Trophoblast cell (in vitro differentiated cells and primary cell): Measurements from ENCODE around the gene CD160.

Experiments
- DNase-seq, 2 donors: peaks; one replicate each; pipeline ENCODE4 v3.0.0-alpha.2; 2016
- H2AFZ ChIP-seq: 2 replicates; pipeline ENCODE4 v1.6.1; 2013; ENCODE audit warnings: low read length, moderate library complexity, mild to moderate bottlenecking; ENCODE audit not compliant: insufficient read depth, poor library complexity
- H2AK5ac ChIP-seq: 2 replicates; pipeline ENCODE4 v1.6.1; 2013; ENCODE audit warnings: mild to moderate bottlenecking, low read length
- H2BK120ac ChIP-seq: 2 replicates; pipeline ENCODE4 v1.6.1; 2013; ENCODE audit warnings: low read length, mild to moderate bottlenecking, moderate library complexity; ENCODE audit not compliant: insufficient read depth, poor library complexity
- H2BK12ac ChIP-seq: 2 replicates; pipeline ENCODE4 v1.6.1; 2013; ENCODE audit warnings: mild to moderate bottlenecking, low read length, moderate library complexity
- H2BK5ac ChIP-seq: 2 replicates; pipeline ENCODE4 v1.6.1; 2013; ENCODE audit warnings: low read length, low read depth, moderate library complexity, mild to moderate bottlenecking; ENCODE audit not compliant: poor library complexity
- H3K14ac ChIP-seq: 2 replicates; pipeline ENCODE4 v1.6.1; 2013; ENCODE audit warnings: mild to moderate bottlenecking, low read length
- H3K18ac ChIP-seq: 2 replicates; pipeline ENCODE4 v1.6.1; 2013; ENCODE audit warnings: mild to moderate bottlenecking, low read length
- H3K23ac ChIP-seq: 2 replicates; pipeline ENCODE4 v1.6.1; 2013; ENCODE audit warnings: low read length
- H3K27ac ChIP-seq: 2 replicates; pipeline ENCODE4 v1.5.1; 2013; ENCODE audit warnings: low read depth, mild to moderate bottlenecking, inconsistent platforms, low read length, moderate library complexity
- H3K27me3 ChIP-seq: 2 replicates; pipeline ENCODE4 v1.6.1; 2013; ENCODE audit warnings: inconsistent platforms, mild to moderate bottlenecking, low read length, moderate library complexity; ENCODE audit not compliant: insufficient read depth
- H3K36me3 ChIP-seq, 2 experiments: 1 replicate in 1 of 2; 2 replicates in 1 of 2; pipeline ENCODE4 v1.6.1; 2013; ENCODE audit warnings: low read length in 2 of 2, mild to moderate bottlenecking in 2 of 2, moderate library complexity in 1 of 2; ENCODE audit not compliant: insufficient read depth in 2 of 2, control insufficient read depth in 1 of 2
- H3K4ac ChIP-seq: 2 replicates; pipeline ENCODE4 v1.6.1; 2013; ENCODE audit warnings: low read depth, mild to moderate bottlenecking, low read length, moderate library complexity
- H3K4me1 ChIP-seq, 2 experiments: 1 replicate in 1 of 2; 2 replicates in 1 of 2; pipeline ENCODE4 v1.6.1; 2013; ENCODE audit warnings: low read length in 2 of 2, mild to moderate bottlenecking in 2 of 2, moderate library complexity in 1 of 2; ENCODE audit not compliant: insufficient read depth in 2 of 2, control insufficient read depth in 1 of 2
- H3K4me2 ChIP-seq: 2 replicates; pipeline ENCODE4 v1.6.1; 2013; ENCODE audit warnings: inconsistent platforms, mild to moderate bottlenecking, low read length, moderate library complexity
- H3K4me3 ChIP-seq: 2 replicates; pipeline ENCODE4 v1.5.1; 2013; ENCODE audit warnings: mild to moderate bottlenecking, low read depth, low read length, inconsistent platforms
- H3K79me1 ChIP-seq: one replicate; pipeline ENCODE4 v1.6.1; 2013; ENCODE audit warnings: low read length
- H3K79me2 ChIP-seq: 2 replicates; pipeline ENCODE4 v1.6.1; 2013; ENCODE audit warnings: low read length, mild to moderate bottlenecking; ENCODE audit not compliant: control insufficient read depth, insufficient read depth, poor library complexity
- H3K9ac ChIP-seq: 2 replicates; pipeline ENCODE4 v1.6.1; 2013; ENCODE audit warnings: mild to moderate bottlenecking, low read length
- H3K9me3 ChIP-seq: 2 replicates; pipeline ENCODE4 v1.6.1; 2013; ENCODE audit warnings: low read depth, mild to moderate bottlenecking, control low read depth, inconsistent platforms, low read length; ENCODE audit not compliant: insufficient read depth
- H4K12ac ChIP-seq: 2 replicates; pipeline ENCODE4 v1.6.1; 2013; ENCODE audit warnings: low read depth, mild to moderate bottlenecking, low read length, moderate library complexity
- H4K8ac ChIP-seq: 2 replicates; pipeline ENCODE4 v1.6.1; 2013; ENCODE audit warnings: low read depth, mild to moderate bottlenecking, low read length, moderate library complexity
- H4K91ac ChIP-seq: one replicate; pipeline ENCODE4 v1.6.1; 2013; ENCODE audit warnings: low read depth, mild to moderate bottlenecking, low read length, moderate library complexity
- WGBS: extraction: QIAGEN DNeasy Blood & Tissue Kit; methylation state at CpG from one replicate; pipeline ENCODE4 v1.1.7; 2013; ENCODE audit warnings: missing lambda C conversion rate; ENCODE audit not compliant: insufficient read length, insufficient coverage; ENCODE audit errors: extremely low coverage; 5-methylcytosine and 5-hydroxymethylcytosine counted together

CD160 gene

GRCh38 chr1:145701306-145701862 lies 17.9 kb upstream of the CD160 start:
- Histone ChIP-seq H3K9ac (no peak overlapping the region), H3K27me3 (no peaks in the 10 kb centered on the region), H3K18ac (no peak overlapping the region), H3K9me3 (no peaks in the 10 kb centered on the region), H3K14ac (no peak overlapping the region), H3K79me2 (peaks cover 1% of the 10 kb centered on the region), H3K36me3 (no peaks in the 10 kb centered on the region), H4K91ac (peak overlapping the region; percentile 45), H3K4me3 (no peak overlapping the region), H3K27ac (peak overlapping the region; percentile 82), H2AK5ac (no peak overlapping the region), H2BK12ac (no peak overlapping the region), H4K8ac (no peak overlapping the region), H3K4me1 (peaks cover 3 to 12% of the 10 kb centered on the region in 2 experiments), H4K12ac (no peak overlapping the region), H2BK5ac (no peak overlapping the region), H2BK120ac (peak overlapping the region; percentile 78), H3K79me1 (peaks cover 17% of the 10 kb centered on the region), H2AFZ (no peak overlapping the region), H3K4ac (peak overlapping the region; percentile 47), H3K23ac (no peak overlapping the region), H3K4me2 (no peak overlapping the region)
- no CpG with 5 or more reads among the region's 2 CpGs for WGBS
- peak; percentile 24 to 64 for DNase-seq

GRCh38 chr1:145702052-145702451 lies 17.2 kb upstream of the CD160 start:
- no peaks in the 10 kb centered on the region for H3K9me3 ChIP-seq
- peak overlapping the region; percentile 49 for H2BK5ac ChIP-seq
- peak overlapping the region; percentile 87 for H2BK120ac ChIP-seq
- peak overlapping the region; percentile 89 for H3K14ac ChIP-seq
- H3K36me3 ChIP-seq = no peaks in the 10 kb centered on the region
- no peak overlapping the region for H2AK5ac ChIP-seq
- WGBS = no CpG with 5 or more reads among the region's 2 CpGs
- peaks cover 7 to 16% of the 10 kb centered on the region in 2 experiments for H3K4me1 ChIP-seq
- no peak overlapping the region for H3K4me2 ChIP-seq
- peak overlapping the region; percentile 62 for H2AFZ ChIP-seq
- no peaks in the 10 kb centered on the region for H3K27me3 ChIP-seq
- peak overlapping the region; percentile 46 for H3K4ac ChIP-seq
- H4K91ac ChIP-seq = peak overlapping the region; percentile 88
- H3K9ac ChIP-seq = no peak overlapping the region
- no peak overlapping the region for H4K8ac ChIP-seq
- peak overlapping the region; percentile 90 for H2BK12ac ChIP-seq
- peak overlapping the region; percentile 39 for H3K27ac ChIP-seq
- H3K79me2 ChIP-seq = peaks cover 5% of the 10 kb centered on the region
- no peak overlapping the region for H4K12ac ChIP-seq
- H3K18ac ChIP-seq = peak overlapping the region; percentile 46
- no peak overlapping the region for H3K4me3 ChIP-seq
- peaks cover 22% of the 10 kb centered on the region for H3K79me1 ChIP-seq
- DNase-seq = no peak
- no peak overlapping the region for H3K23ac ChIP-seq

GRCh38 chr1:145702826-145703225 lies 16.5 kb upstream of the CD160 start:
- no peak overlapping the region for H3K18ac ChIP-seq
- no peak overlapping the region for H3K27ac ChIP-seq
- no peak overlapping the region for H3K23ac ChIP-seq
- no peak overlapping the region for H3K4me2 ChIP-seq
- WGBS = no CpG with 5 or more reads among the region's 7 CpGs
- H3K79me1 ChIP-seq = peaks cover 30% of the 10 kb centered on the region
- no peak overlapping the region for H3K4me3 ChIP-seq
- H3K27me3 ChIP-seq = no peaks in the 10 kb centered on the region
- peak overlapping the region; percentile 74 for H4K91ac ChIP-seq
- H3K9ac ChIP-seq = no peak overlapping the region
- H3K14ac ChIP-seq = no peak overlapping the region
- H4K12ac ChIP-seq = no peak overlapping the region
- H3K36me3 ChIP-seq = no peaks in the 10 kb centered on the region
- H3K4ac ChIP-seq = peak overlapping the region; percentile 34
- peaks cover 9% of the 10 kb centered on the region for H3K79me2 ChIP-seq
- no peak for DNase-seq
- H2BK5ac ChIP-seq = no peak overlapping the region
- H2AK5ac ChIP-seq = no peak overlapping the region
- H3K4me1 ChIP-seq = peaks cover 15 to 24% of the 10 kb centered on the region in 2 experiments
- H4K8ac ChIP-seq = peak overlapping the region; percentile 7
- H2BK120ac ChIP-seq = no peak overlapping the region
- no peak overlapping the region for H2AFZ ChIP-seq
- peak overlapping the region; percentile 42 for H2BK12ac ChIP-seq
- no peaks in the 10 kb centered on the region for H3K9me3 ChIP-seq

GRCh38 chr1:145705622-145706021 lies 13.7 kb upstream of the CD160 start:
- Histone ChIP-seq H2AFZ (no peak overlapping the region), H2BK120ac (peak overlapping the region; percentile 82), H3K9me3 (no peaks in the 10 kb centered on the region), H2BK12ac (peak overlapping the region; percentile 63), H3K4me3 (no peak overlapping the region), H2BK5ac (peak overlapping the region; percentile 70), H3K27ac (peak overlapping the region; percentile 95), H4K12ac (no peak overlapping the region), H3K4me1 (peaks cover 20 to 30% of the 10 kb centered on the region in 2 experiments), H3K14ac (no peak overlapping the region), H3K79me1 (peaks cover 35% of the 10 kb centered on the region), H3K27me3 (no peaks in the 10 kb centered on the region), H4K8ac (peak overlapping the region; percentile 45), H3K4ac (peak overlapping the region; percentile 27), H3K9ac (no peak overlapping the region), H3K4me2 (peak overlapping the region; percentile 21), H3K36me3 (no peaks in the 10 kb centered on the region), H3K79me2 (peaks cover 9% of the 10 kb centered on the region), H3K18ac (no peak overlapping the region), H2AK5ac (no peak overlapping the region), H4K91ac (peak overlapping the region; percentile 85), H3K23ac (no peak overlapping the region)
- no CpG with 5 or more reads among the region's 7 CpGs for WGBS
- DNase-seq = no peak
